HAP-1 (cell line): Measurements from ENCODE around the gene C1QTNF5.

ENCODE experiments used
- DNase-seq, 2 experiments: peaks; one replicate each; pipeline ENCODE4 v3.0.0-alpha.2; 2016 to 2020; ENCODE audit warnings: low spot score in 2 of 2
- H3K27me3 ChIP-seq: fragments of 250-450 bp; sonication (Bioruptor Pico); 2 replicates; pipeline ENCODE4 v1.5.1; 2020; ENCODE audit warnings: low read depth, mild to moderate bottlenecking, moderate library complexity
- H3K36me3 ChIP-seq: fragments of 250-450 bp; sonication (Bioruptor Pico); replicated peaks from 2 replicates; pipeline ENCODE4 v1.5.1; 2020; ENCODE audit warnings: mild to moderate bottlenecking
- H3K4me1 ChIP-seq: fragments of 250-450 bp; sonication (Bioruptor Pico); 2 replicates; pipeline ENCODE4 v1.5.1; 2020; ENCODE audit warnings: mild to moderate bottlenecking
- H3K4me3 ChIP-seq: fragments of 250-450 bp; sonication (Bioruptor Pico); 2 replicates; pipeline ENCODE4 v1.5.1; 2020; ENCODE audit warnings: mild to moderate bottlenecking, moderate library complexity
- H3K9me3 ChIP-seq: fragments of 250-450 bp; sonication (Bioruptor Pico); 2 replicates; pipeline ENCODE4 v1.5.1; 2020; ENCODE audit warnings: mild to moderate bottlenecking, moderate library complexity
- in situ Hi-C: fragments of 300-500 bp; cut with MboI; formaldehyde crosslinking; loops from 3 replicates; pipeline ENCODE4 v1.14.3; 2020; ENCODE audit warnings: low sequenced_read_pairs, inconsistent platforms, mixed read lengths

C1QTNF5 gene

DNA sequence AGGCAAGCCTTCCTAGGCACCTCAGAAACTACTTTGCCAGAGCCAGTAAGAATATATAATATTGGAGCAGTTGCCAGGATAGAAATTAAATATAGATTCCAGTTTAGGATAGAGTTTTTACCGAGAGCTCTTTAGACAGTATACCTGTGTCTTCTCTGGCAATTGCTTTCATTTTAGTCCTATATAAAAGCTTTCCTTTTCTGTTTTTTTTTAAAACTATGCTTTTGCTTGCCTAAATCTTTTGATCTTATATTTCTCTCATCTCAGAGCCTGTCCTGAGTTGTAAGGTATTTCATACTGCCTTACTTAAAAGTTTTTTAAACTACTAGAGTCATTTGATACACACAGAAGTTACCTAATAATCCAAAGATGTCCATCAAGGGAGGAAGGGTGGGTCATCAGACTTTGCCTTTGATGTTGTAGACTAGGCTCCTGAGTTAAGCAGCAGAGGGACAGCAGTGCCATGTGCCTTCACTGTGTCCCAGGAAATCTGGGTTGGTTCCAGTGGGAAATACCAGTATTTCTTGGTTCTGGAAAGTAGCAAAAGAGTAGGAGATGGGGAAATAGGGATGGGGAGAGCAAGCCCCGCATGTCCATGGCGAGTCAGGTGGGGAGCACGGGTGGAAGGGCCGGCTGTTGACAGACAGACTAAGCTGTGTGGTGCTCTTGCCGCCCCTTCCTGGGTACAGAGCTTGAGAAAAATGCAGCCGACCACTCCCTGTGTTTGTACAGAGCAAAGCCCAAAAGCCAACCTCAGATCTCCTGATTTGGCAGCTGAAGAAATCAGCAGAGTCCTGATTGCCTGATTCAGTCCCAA, 34.9 kb downstream of the C1QTNF5 start:
- Histone ChIP-seq H3K4me3 (no peak overlapping the region), H3K27me3 (no peaks in the 10 kb centered on the region), H3K36me3 (peaks cover 40% of the 10 kb centered on the region), H3K9me3 (no peaks in the 10 kb centered on the region; the same call in 1 of the 2 replicates), H3K4me1 (no peaks in the 10 kb centered on the region)
- in situ Hi-C loops = no loop called here
- DNase-seq = no peak

DNA sequence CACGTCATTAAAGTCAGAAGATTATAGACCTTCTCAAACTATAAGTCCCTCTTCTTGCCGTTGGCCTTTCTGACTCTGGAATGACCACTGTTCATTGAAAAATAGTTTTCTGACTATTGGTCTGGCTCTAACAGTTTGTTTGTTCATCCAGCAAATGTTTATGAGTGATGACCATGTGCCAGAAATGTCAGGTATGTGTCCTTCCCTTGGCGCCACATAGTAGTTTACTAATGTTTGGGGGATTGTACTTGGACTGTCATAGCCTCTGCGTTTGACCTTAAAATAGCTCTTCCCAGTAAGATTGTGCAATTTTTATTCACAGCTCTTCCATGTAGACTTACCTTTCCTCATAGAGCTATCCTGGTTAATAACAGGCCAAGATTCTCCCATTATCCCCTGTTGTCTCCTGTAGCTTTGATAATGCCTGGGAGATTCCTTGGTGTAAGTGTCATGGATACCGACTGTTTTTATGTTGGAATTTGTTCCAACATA, 37.4 kb downstream of the C1QTNF5 start:
- Histone ChIP-seq H3K36me3 (peaks cover 36% of the 10 kb centered on the region), H3K4me1 (no peaks in the 10 kb centered on the region), H3K27me3 (no peaks in the 10 kb centered on the region), H3K4me3 (no peak overlapping the region), H3K9me3 (no peaks in the 10 kb centered on the region; the same call in 1 of the 2 replicates)
- DNase-seq = no peak
- in situ Hi-C loops = no loop called here

- DNase-seq = no peak
- H3K36me3 ChIP-seq = peaks cover 49% of the 10 kb centered on the region
- H3K4me3 ChIP-seq = no peak overlapping the region
- in situ Hi-C loops = no loop called here
- no peaks in the 10 kb centered on the region for H3K9me3 ChIP-seq
- no peaks in the 10 kb centered on the region; the same call in 1 of the 2 replicates for H3K4me1 ChIP-seq
- H3K27me3 ChIP-seq = no peaks in the 10 kb centered on the region
Observed at GRCh38 chr11:119300198-119300964, 40.3 kb downstream of the C1QTNF5 start.

DNA sequence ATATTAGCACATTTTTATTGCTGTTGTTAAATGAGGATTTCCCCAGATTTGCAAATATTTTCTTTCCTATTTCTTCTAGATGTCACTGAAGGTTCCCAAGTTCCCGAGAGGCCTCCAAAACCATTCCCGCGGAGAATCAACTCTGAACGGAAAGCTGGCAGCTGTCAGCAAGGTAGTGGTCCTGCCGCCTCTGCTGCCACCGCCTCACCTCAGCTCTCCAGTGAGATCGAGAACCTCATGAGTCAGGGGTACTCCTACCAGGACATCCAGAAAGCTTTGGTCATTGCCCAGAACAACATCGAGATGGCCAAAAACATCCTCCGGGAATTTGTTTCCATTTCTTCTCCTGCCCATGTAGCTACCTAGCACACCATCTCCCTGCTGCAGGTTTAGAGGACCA, 41.3 kb downstream of the C1QTNF5 start:
- no peak for DNase-seq
- in situ Hi-C loops = no loop called here
- no peaks in the 10 kb centered on the region; the same call in 1 of the 2 replicates for H3K4me1 ChIP-seq
- no peaks in the 10 kb centered on the region for H3K9me3 ChIP-seq
- H3K36me3 ChIP-seq = peaks cover 49% of the 10 kb centered on the region
- no peaks in the 10 kb centered on the region for H3K27me3 ChIP-seq
- no peak overlapping the region for H3K4me3 ChIP-seq

DNA sequence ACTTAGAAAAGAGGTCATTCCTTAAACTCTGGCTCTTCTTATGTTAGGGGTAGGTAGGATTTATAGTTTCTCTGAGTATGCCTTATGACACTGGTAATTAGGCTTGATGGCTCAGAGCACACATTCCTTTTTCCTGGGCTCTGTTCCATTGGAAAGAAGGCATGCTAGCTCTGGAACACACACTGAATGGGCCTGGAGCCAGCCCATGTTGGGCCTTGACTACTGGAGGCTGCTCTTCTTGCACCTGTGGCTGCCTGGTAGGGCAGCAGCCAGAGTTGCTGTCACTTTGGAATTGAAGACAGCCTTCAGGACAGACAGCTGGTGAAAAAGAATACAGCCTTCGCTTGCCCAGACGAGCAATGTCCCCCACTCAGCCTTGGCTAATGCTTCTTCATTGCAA, 42.0 kb downstream of the C1QTNF5 start:
- Histone ChIP-seq H3K4me3 (no peak overlapping the region), H3K9me3 (no peaks in the 10 kb centered on the region), H3K4me1 (no peaks in the 10 kb centered on the region; the same call in 1 of the 2 replicates), H3K27me3 (no peaks in the 10 kb centered on the region), H3K36me3 (peaks cover 49% of the 10 kb centered on the region)
- in situ Hi-C loops = no loop called here
- no peak for DNase-seq

DNA sequence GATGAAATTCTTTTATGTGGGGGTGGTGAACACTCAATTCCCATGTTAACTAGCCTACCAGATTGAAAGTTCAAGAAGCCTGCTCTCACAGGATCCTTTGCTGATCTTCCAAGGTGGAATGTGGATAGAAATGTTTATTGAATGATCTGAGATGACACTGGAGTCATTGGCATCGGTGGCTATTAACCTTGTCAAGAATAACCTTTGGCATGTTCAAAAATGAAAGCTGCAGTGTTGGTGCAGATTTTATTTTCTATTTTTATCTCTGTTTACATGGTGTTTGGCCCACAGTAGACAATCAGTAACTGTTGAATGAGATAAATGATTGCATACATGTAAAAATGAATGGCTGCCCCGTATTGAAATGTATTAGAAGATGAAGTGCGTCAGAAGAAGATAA, 42.7 kb downstream of the C1QTNF5 start:
- DNase-seq = no peak
- in situ Hi-C loops = no loop called here
- no peaks in the 10 kb centered on the region for H3K9me3 ChIP-seq
- H3K27me3 ChIP-seq = no peaks in the 10 kb centered on the region
- H3K4me1 ChIP-seq = no peaks in the 10 kb centered on the region; the same call in 1 of the 2 replicates
- no peak overlapping the region for H3K4me3 ChIP-seq
- H3K36me3 ChIP-seq = peaks cover 43% of the 10 kb centered on the region

GRCh38 chr11:119295178-119295577, 45.5 kb downstream of the C1QTNF5 start:
- DNase-seq = no peak
- in situ Hi-C loops = no loop called here
- Histone ChIP-seq H3K36me3 (peaks cover 29% of the 10 kb centered on the region), H3K4me3 (no peak overlapping the region), H3K9me3 (peaks cover 7% of the 10 kb centered on the region; the same call in 1 of the 2 replicates), H3K4me1 (no peaks in the 10 kb centered on the region; the same call in 1 of the 2 replicates), H3K27me3 (no peaks in the 10 kb centered on the region)

DNA sequence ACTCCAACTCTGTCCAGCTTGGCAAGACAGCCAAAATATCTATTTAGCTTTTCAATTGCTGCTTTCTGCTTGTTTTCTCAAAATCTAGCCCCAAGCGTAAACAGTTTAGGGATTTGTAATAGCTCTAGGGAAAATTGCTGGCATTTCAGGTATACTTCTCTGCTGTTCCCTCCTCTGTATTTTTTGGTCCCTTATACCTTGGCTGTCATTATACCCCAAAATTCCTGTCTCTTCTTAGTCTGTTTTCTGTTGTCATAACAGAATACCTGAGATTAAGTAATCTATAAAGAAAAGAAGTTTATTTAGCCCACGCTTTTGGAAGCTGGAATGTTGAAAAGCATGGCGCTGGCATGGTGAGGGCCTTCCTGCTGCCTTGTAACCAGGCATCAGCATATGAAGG, 47.2 kb downstream of the C1QTNF5 start:
- DNase-seq = no peak
- Histone ChIP-seq H3K27me3 (no peaks in the 10 kb centered on the region), H3K4me3 (no peak overlapping the region), H3K36me3 (peaks cover 18% of the 10 kb centered on the region), H3K4me1 (no peaks in the 10 kb centered on the region; the same call in 1 of the 2 replicates), H3K9me3 (peaks cover 7% of the 10 kb centered on the region; the same call in 1 of the 2 replicates)
- in situ Hi-C loops = no loop called here

DNA sequence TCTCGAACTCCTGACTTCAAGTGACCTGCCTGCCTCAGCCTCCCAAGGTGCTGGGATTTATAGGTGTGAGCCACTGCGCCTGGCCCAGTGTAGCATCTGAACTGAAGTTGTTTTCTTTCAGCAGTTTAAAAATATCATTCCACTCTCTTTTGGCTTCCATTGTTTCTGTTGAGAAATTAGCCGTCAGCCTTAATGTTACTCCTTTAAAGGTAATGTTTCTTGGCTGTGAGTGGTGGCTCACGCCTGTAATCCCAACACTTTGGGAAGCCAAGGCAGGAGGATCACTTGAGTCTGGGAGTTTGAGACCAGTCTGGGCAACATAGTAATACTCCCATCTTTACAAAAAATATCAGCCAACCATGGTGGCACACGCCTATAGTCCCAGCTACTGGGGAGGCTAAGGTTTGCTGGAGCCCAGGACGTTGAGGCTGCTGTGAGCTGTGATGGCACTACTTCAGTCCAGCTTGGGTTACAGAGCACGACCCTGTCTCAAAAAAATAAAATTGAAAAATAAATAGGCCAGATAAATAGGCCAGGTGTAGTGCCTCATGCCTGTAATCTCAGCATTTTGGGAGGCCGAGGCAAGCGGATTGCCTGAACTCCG, 49.7 kb downstream of the C1QTNF5 start:
- H3K27me3 ChIP-seq = no peaks in the 10 kb centered on the region
- H3K36me3 ChIP-seq = peaks cover 9% of the 10 kb centered on the region; the same call in 1 of the 2 replicates
- no peak for DNase-seq
- in situ Hi-C loops = no loop called here
- no peak overlapping the region for H3K4me3 ChIP-seq
- peaks cover 7% of the 10 kb centered on the region; the same call in 1 of the 2 replicates for H3K9me3 ChIP-seq
- H3K4me1 ChIP-seq = no peaks in the 10 kb centered on the region
